AG04449 (cell line): Measurements from ENCODE around the gene CMBL.
"Not testable (repeated sequence)": the region's sequence is repeated elsewhere in the genome, so short reads cannot be mapped to it uniquely, and the experiment has no call there.

Source experiments
- CTCF ChIA-PET: fragments of 350-600 bp; formaldehyde crosslinking; extraction: SDS; loops from one replicate; lab custom pipeline; 2021; ENCODE audit warnings: antibody characterized with exemption; lab: Yijun Ruan, JAX
- POLR2A ChIA-PET: fragments of 400-600, 350-600 bp; formaldehyde crosslinking; extraction: SDS; loops from one replicate; lab custom pipeline; 2020; ENCODE audit warnings: antibody characterized with exemption, inconsistent platforms; lab: Yijun Ruan, JAX
- DNase-seq: peaks from one replicate; pipeline ENCODE4 v3.0.0-alpha.2; 2010; ENCODE audit warnings: low read depth, low spot score
- H3K4me3 ChIP-seq: 2 replicates; pipeline ENCODE4 v1.5.1; 2011; ENCODE audit warnings: low read depth, mild to moderate bottlenecking, control low read depth, low read length
- CTCF ChIP-seq: IDR thresholded peaks from one replicate; pipeline ENCODE4 v1.5.1; 2011; ENCODE audit warnings: mild to moderate bottlenecking, moderate library complexity, low read length, control low read depth, inconsistent platforms; ENCODE audit not compliant: insufficient read depth; ENCODE audit errors: missing control alignments

The CMBL gene

GRCh38 chr5:10352430-10353240 lies 44.9 kb upstream of the CMBL start:
- ChIA-PET POLR2A (interaction anchor here (1.0 to 1.2 kb wide), 7 partner anchors 10 to 102 kb away, joined by 3 to 10 read pairs (median 4); partner anchors contain the start of genes ATPSCKMT and CCT5), CTCF (interaction anchor here (1.5 kb wide), 1 partner anchor 69 kb away, joined by 9 read pairs; no protein-coding TSS in a partner anchor)
- peak overlapping the region; percentile 80 for H3K4me3 ChIP-seq
- no peak for DNase-seq
- TF ChIP-seq CTCF = no peak

- TF ChIP-seq CTCF = no peak
- CTCF ChIA-PET = no interaction called here
- no peak for DNase-seq
- no peak overlapping the region for H3K4me3 ChIP-seq
- POLR2A ChIA-PET = no interaction called here
Measured at GRCh38 chr5:10351919-10352318, 44.2 kb upstream of the CMBL start.

GRCh38 chr5:10351199-10351905 lies 43.6 kb upstream of the CMBL start:
- ChIA-PET POLR2A (interaction anchor here (0.6 kb wide), 1 partner anchor 41 kb away, joined by 3 read pairs; no protein-coding TSS in a partner anchor), CTCF (no interaction called here)
- DNase-seq = no peak
- TF ChIP-seq CTCF = no peak
- H3K4me3 ChIP-seq = no peak overlapping the region

GRCh38 chr5:10348258-10348657 lies 40.6 kb upstream of the CMBL start:
- no peak for DNase-seq
- TF ChIP-seq CTCF = no peak
- POLR2A ChIA-PET = no interaction called here
- CTCF ChIA-PET = no interaction called here
- no peak overlapping the region for H3K4me3 ChIP-seq

- CTCF ChIA-PET = interaction anchor here (1.4 kb wide), 1 partner anchor 60 kb away, joined by 3 read pairs; no protein-coding TSS in a partner anchor
- DNase-seq, H3K4me3 ChIP-seq, POLR2A ChIA-PET: not testable (repeated sequence)
Measured at GRCh38 chr5:10344461-10345106, 36.9 kb upstream of the CMBL start.

GRCh38 chr5:10343486-10343885 lies 35.8 kb upstream of the CMBL start:
- POLR2A ChIA-PET = interaction anchor here (1.5 kb wide), 1 partner anchor 10 kb away, joined by 4 read pairs; the partner anchor contains the start of gene MARCHF6
- CTCF ChIA-PET = interaction anchor here (1.4 kb wide), 1 partner anchor 59 kb away, joined by 3 read pairs; no protein-coding TSS in a partner anchor

More at GRCh38 chr5:10343486-10343885, 35.8 kb upstream of the CMBL start:
- no peak for TF ChIP-seq CTCF
- no peak for DNase-seq
- no peak overlapping the region for H3K4me3 ChIP-seq
